ENCODE results near the gene CGB1.
"Not testable (repeated sequence)": the region's sequence is repeated elsewhere in the genome, so short reads cannot be mapped to it uniquely, and the experiment has no call there.

Gene CGB1

GRCh38 chr19:49081273-49081672 is 44.6 kb upstream of the CGB1 start:
- H3K27me3 ChIP-seq (replicated peaks; ENCODE audit: control insufficient read depth, insufficient read depth, low read length), result no peaks in the 10 kb centered on the region
- TF ChIP-seq CTCF (IDR thresholded peaks at IDR 0.05; ENCODE audit: insufficient read depth, low read length, poor library complexity, severe bottlenecking), result no peak
- DNase-seq (ENCODE audit: extremely low read depth, insufficient read length), result no peak
- H3K4me3 ChIP-seq (replicated peaks; ENCODE audit: low read depth, low read length), result no peak overlapping the region
- H3K36me3 ChIP-seq (ENCODE audit: control insufficient read depth, insufficient read depth, low read length), result no peaks in the 10 kb centered on the region

GRCh38 chr19:49080392-49080791 is 43.7 kb upstream of the CGB1 start:
- TF ChIP-seq CTCF (IDR thresholded peaks at IDR 0.05; ENCODE audit: insufficient read depth, low read length, poor library complexity, severe bottlenecking), result no peak
- no peak overlapping the region for H3K4me3 ChIP-seq (replicated peaks; ENCODE audit: low read depth, low read length)
- H3K27me3 ChIP-seq (replicated peaks; ENCODE audit: control insufficient read depth, insufficient read depth, low read length), result no peaks in the 10 kb centered on the region
- DNase-seq (ENCODE audit: extremely low read depth, insufficient read length), result no peak
- no peaks in the 10 kb centered on the region for H3K36me3 ChIP-seq (ENCODE audit: control insufficient read depth, insufficient read depth, low read length)

- H3K4me3 ChIP-seq (replicated peaks; ENCODE audit: low read depth, low read length); H3K36me3 ChIP-seq (ENCODE audit: control insufficient read depth, insufficient read depth, low read length); H3K27me3 ChIP-seq (replicated peaks; ENCODE audit: control insufficient read depth, insufficient read depth, low read length); DNase-seq (ENCODE audit: extremely low read depth, insufficient read length): not testable (repeated sequence)
- peak; percentile 65 for TF ChIP-seq CTCF (IDR thresholded peaks at IDR 0.05; ENCODE audit: insufficient read depth, low read length, poor library complexity, severe bottlenecking)
Measured at GRCh38 chr19:49074869-49075268, 38.2 kb upstream of the CGB1 start.

- TF ChIP-seq CTCF (IDR thresholded peaks at IDR 0.05; ENCODE audit: insufficient read depth, low read length, poor library complexity, severe bottlenecking), result peak; percentile 46
- DNase-seq (ENCODE audit: extremely low read depth, insufficient read length), result no peak
- Histone ChIP-seq H3K36me3 (ENCODE audit: control insufficient read depth, insufficient read depth, low read length) (no peaks in the 10 kb centered on the region), H3K4me3 (replicated peaks; ENCODE audit: low read depth, low read length) (no peak overlapping the region), H3K27me3 (replicated peaks; ENCODE audit: control insufficient read depth, insufficient read depth, low read length) (no peaks in the 10 kb centered on the region)
Measured at GRCh38 chr19:49073514-49074378, 37.1 kb upstream of the CGB1 start.

- TF ChIP-seq CTCF (IDR thresholded peaks at IDR 0.05; ENCODE audit: insufficient read depth, low read length, poor library complexity, severe bottlenecking), result no peak
- no peak overlapping the region for H3K4me3 ChIP-seq (replicated peaks; ENCODE audit: low read depth, low read length)
- no peaks in the 10 kb centered on the region for H3K36me3 ChIP-seq (ENCODE audit: control insufficient read depth, insufficient read depth, low read length)
- no peaks in the 10 kb centered on the region for H3K27me3 ChIP-seq (replicated peaks; ENCODE audit: control insufficient read depth, insufficient read depth, low read length)
- no peak for DNase-seq (ENCODE audit: extremely low read depth, insufficient read length)
Measured at GRCh38 chr19:49071860-49072547, 35.3 kb upstream of the CGB1 start.
